A673 (cell line): ENCODE measurements around the gene RPS6KA2. TPM values are rescaled to one million over a fixed set of nuclear protein-coding genes. Genes with fewer than 3 reads are reported as not detected.

ENCODE experiments used
- BruUV-seq: library from RNA; stranded (reverse); fragments of 400-500 nt; replicated peaks from 2 replicates; lab custom pipeline; 2021; lab: Mats Ljungman, UMichigan
- CTCF ChIA-PET: fragments of 300-600 bp; sonication (Branson Sonifier 250); formaldehyde crosslinking; loops from one replicate; lab custom pipeline; 2022; ENCODE audit warnings: antibody characterized with exemption; lab: Charles Lee
- POLR2A ChIA-PET: fragments of 300-600 bp; sonication (Branson Sonifier 250); formaldehyde crosslinking; loops from one replicate; lab custom pipeline; 2022; ENCODE audit warnings: antibody characterized with exemption; ENCODE audit not compliant: low non-redundant PET; lab: Charles Lee
- DNase-seq: peaks from one replicate; pipeline ENCODE4 v3.0.0-alpha.2; 2015; ENCODE audit warnings: low spot score
- H3K27ac ChIP-seq: fragments of 200-600 bp; sonication (generic); 2 replicates; pipeline ENCODE4 v1.5.1; 2016; ENCODE audit warnings: mixed run types, low read depth, mild to moderate bottlenecking, mixed read lengths, antibody characterized with exemption, low read length; ENCODE audit not compliant: poor library complexity, severe bottlenecking
- H3K27me3 ChIP-seq: fragments of 200-600 bp; sonication (generic); replicated peaks from 2 replicates; pipeline ENCODE4 v1.6.1; 2017; ENCODE audit warnings: mixed run types, low read depth, mild to moderate bottlenecking, mixed read lengths, antibody characterized with exemption, low read length; ENCODE audit not compliant: insufficient read depth, poor library complexity
- H3K36me3 ChIP-seq: fragments of 200-600 bp; sonication (generic); 2 replicates; pipeline ENCODE4 v1.6.1; 2016; ENCODE audit warnings: mixed run types, mild to moderate bottlenecking, mixed read lengths, antibody characterized with exemption, low read length; ENCODE audit not compliant: insufficient read depth, poor library complexity, severe bottlenecking
- H3K4me1 ChIP-seq: fragments of 200-600 bp; sonication (generic); 2 replicates; pipeline ENCODE4 v1.6.1; 2017; ENCODE audit warnings: mixed run types, mild to moderate bottlenecking, mixed read lengths, antibody characterized with exemption, low read length; ENCODE audit not compliant: insufficient read depth, poor library complexity, severe bottlenecking
- H3K4me3 ChIP-seq: fragments of 200-600 bp; sonication (generic); 2 replicates; pipeline ENCODE4 v1.5.1; 2016; ENCODE audit warnings: low read depth, mixed run types, mild to moderate bottlenecking, mixed read lengths, low read length; ENCODE audit not compliant: poor library complexity, severe bottlenecking
- H3K9me3 ChIP-seq: fragments of 200-600 bp; sonication (generic); 2 replicates; pipeline ENCODE4 v1.6.1; 2016; ENCODE audit warnings: mixed run types, low read depth, mild to moderate bottlenecking, mixed read lengths, antibody characterized with exemption, low read length; ENCODE audit not compliant: poor library complexity, severe bottlenecking
- CTCF ChIP-seq: fragments of 300-800, 200-600 bp; sonication (generic); conservative IDR thresholded peaks from 2 replicates; pipeline ENCODE4 v1.5.1; 2017; ENCODE audit warnings: low read depth, mild to moderate bottlenecking, antibody characterized with exemption, low read length, moderate library complexity, mixed read lengths
- EZH2 ChIP-seq: fragments of 200-600 bp; sonication (generic); IDR thresholded peaks from 2 replicates; pipeline ENCODE4 v1.6.1; 2017; ENCODE audit warnings: borderline replicate concordance, low read depth, mild to moderate bottlenecking, mixed read lengths, antibody characterized with exemption, low read length; ENCODE audit not compliant: poor library complexity, severe bottlenecking
- intact Hi-C: fragments of 100-400 bp; cut with micrococcal nuclease; formaldehyde crosslinking; loops from one replicate; pipeline ENCODE4 v1.10.0; 2022; ENCODE audit not compliant: unreplicated experiment
- total RNA-seq: library from RNA; stranded (reverse); gene quantifications from 2 replicates; pipeline ENCODE4 v1.2.3, GENCODE V29; 2021

Gene RPS6KA2
- total RNA-seq, 1 experiment from 2014 or later, result 30.1 TPM

DNA sequence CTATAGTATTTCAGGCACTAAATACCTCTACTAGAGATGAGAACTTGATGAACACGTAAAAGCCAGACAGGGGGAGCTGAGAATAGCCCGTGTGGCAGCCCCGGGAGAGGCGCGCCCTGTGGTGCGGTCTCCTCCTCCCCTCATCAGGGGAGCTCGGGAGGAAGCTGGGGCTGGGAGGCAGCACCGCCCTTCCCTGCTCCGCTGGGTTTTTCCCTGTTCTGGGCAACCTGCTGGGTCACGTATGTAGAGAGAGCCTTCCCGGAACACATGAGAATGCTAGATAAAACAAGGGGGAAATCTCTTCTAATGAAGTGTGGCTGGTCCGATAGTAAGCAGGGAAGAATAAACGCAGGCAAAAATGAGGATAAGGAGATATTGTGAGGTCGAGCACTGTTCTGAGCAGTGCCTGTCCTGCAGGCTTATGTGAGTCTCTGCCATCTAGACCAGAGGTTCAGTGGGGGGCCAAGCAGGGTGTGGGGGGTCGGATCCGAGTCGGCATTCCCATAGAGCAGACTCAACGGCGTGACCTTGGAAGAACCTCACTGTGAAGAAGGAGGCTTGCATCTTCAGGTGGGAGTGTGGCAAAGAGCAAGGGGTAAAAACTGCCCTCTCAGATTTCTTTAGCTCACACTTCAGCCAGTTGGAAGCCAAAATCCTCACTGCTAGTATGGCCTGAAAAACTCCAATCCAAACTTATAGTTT, 13.4 kb upstream of the RPS6KA2 start:
- Histone ChIP-seq H3K27me3 (no peaks in the 10 kb centered on the region), H3K36me3 (no peaks in the 10 kb centered on the region), H3K27ac (peak overlapping the region; percentile 83), H3K4me3 (peak overlapping the region; percentile 21), H3K9me3 (no peaks in the 10 kb centered on the region), H3K4me1 (peaks cover 50% of the 10 kb centered on the region)
- DNase-seq, result peak; percentile 86
- BruUV-seq, result no TSS peak
- intact Hi-C loops, result no loop called here
- TF ChIP-seq CTCF, result no peak
- no peak for TF ChIP-seq EZH2
- ChIA-PET CTCF (interaction anchor here (0.5 to 1.0 kb wide), 2 partner anchors 31 to 135 kb away, joined by 3 to 7 read pairs; no protein-coding TSS in a partner anchor), POLR2A (interaction anchor here (1.0 kb wide), 1 partner anchor 13 kb away, joined by 3 read pairs; the partner anchor contains the start of gene RPS6KA2)

DNA sequence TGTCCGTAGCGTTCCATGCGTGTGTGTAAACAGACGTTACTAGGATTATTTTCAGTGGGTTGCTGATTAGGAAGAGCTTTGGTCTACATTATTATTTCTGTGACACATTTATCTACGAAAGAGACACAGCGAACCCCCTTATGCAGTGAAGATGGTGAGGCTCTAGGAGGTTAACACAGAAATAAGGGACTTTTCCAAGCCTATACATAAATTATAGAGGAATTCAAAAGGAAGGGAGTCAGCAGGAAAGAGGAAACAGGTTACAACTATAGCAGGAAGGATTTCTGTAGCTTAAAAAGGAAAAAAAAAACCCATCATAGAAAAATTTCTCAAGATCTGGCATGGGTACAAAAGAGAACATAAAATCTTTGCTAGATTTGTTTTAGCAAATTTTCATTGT, 12.9 kb upstream of the RPS6KA2 start:
- peaks cover 44% of the 10 kb centered on the region for H3K4me1 ChIP-seq
- TF ChIP-seq CTCF, result no peak
- TF ChIP-seq EZH2, result no peak
- POLR2A ChIA-PET, result interaction anchor here (1.0 kb wide), 1 partner anchor 13 kb away, joined by 3 read pairs; the partner anchor contains the start of gene RPS6KA2

GRCh38 chr6:166638573-166638964, 11.5 kb upstream of the RPS6KA2 start:
- Histone ChIP-seq H3K27ac (peak overlapping the region; percentile 83), H3K4me3 (no peak overlapping the region), H3K4me1 (peaks cover 34% of the 10 kb centered on the region), H3K27me3 (no peaks in the 10 kb centered on the region), H3K36me3 (no peaks in the 10 kb centered on the region), H3K9me3 (no peaks in the 10 kb centered on the region)
- no peak for DNase-seq
- ChIA-PET CTCF (interaction anchor here (0.6 kb wide), 1 partner anchor 9 kb away, joined by 3 read pairs; no protein-coding TSS in a partner anchor), POLR2A (interaction anchor here (0.7 kb wide), 1 partner anchor 13 kb away, joined by 10 read pairs; no protein-coding TSS in a partner anchor)
- intact Hi-C loops, result no loop called here
- no TSS peak for BruUV-seq
- TF ChIP-seq CTCF (no peak), EZH2 (no peak)

More for the DNA sequence above, 12.9 kb upstream of the RPS6KA2 start:
- H3K27ac ChIP-seq, result peak overlapping the region; percentile 83
- H3K27me3 ChIP-seq, result no peaks in the 10 kb centered on the region
- peak overlapping the region; percentile 21 for H3K4me3 ChIP-seq
- intact Hi-C loops, result no loop called here
- CTCF ChIA-PET, result interaction anchor here (1.0 kb wide), 1 partner anchor 135 kb away, joined by 3 read pairs; no protein-coding TSS in a partner anchor
- TSS peak; percentile 71 for BruUV-seq
- DNase-seq, result peak; percentile 59
- no peaks in the 10 kb centered on the region for H3K9me3 ChIP-seq
- H3K36me3 ChIP-seq, result no peaks in the 10 kb centered on the region
